Astrocyte (in vitro differentiated cells and primary cell): ENCODE data around the gene SORT1. TPM values are rescaled to one million over a fixed set of nuclear protein-coding genes. Genes with fewer than 3 reads are reported as not detected.

Source experiments
- DNase-seq: peaks from one replicate; pipeline ENCODE4 v3.0.0-alpha.2; 2010; ENCODE audit warnings: low read depth
- FAIRE-seq: peaks from 2 replicates; lab custom pipeline; 2011; peaks lifted over from hg19 to GRCh38; lab: Jason Lieb, UNC
- H2AFZ ChIP-seq: 2 replicates; pipeline ENCODE4 v1.6.0; 2012; ENCODE audit warnings: low read depth, low read length, inconsistent platforms
- H3K27ac ChIP-seq: 2 replicates; pipeline ENCODE4 v1.5.1; 2011; ENCODE audit warnings: low read depth, low read length, inconsistent platforms
- H3K27me3 ChIP-seq: 2 replicates; pipeline ENCODE4 v1.6.0; 2011; ENCODE audit warnings: low read length, inconsistent platforms; ENCODE audit not compliant: insufficient read depth
- H3K36me3 ChIP-seq: 2 replicates; pipeline ENCODE4 v1.5.1; 2011; ENCODE audit warnings: low read length, inconsistent platforms; ENCODE audit not compliant: insufficient read depth
- H3K4me1 ChIP-seq: 2 replicates; pipeline ENCODE4 v1.5.1; 2011; ENCODE audit warnings: low read length, inconsistent platforms; ENCODE audit not compliant: insufficient read depth
- H3K4me2 ChIP-seq: 2 replicates; pipeline ENCODE4 v1.6.0; 2012; ENCODE audit warnings: low read length, inconsistent platforms
- H3K4me3 ChIP-seq: 2 replicates; pipeline ENCODE4 v1.5.1; 2011; ENCODE audit warnings: low read depth, mild to moderate bottlenecking, low read length, inconsistent platforms; ENCODE audit not compliant: insufficient read depth
- H3K79me2 ChIP-seq: 2 replicates; pipeline ENCODE4 v1.6.0; 2012; ENCODE audit warnings: mild to moderate bottlenecking, low read length, inconsistent platforms; ENCODE audit not compliant: insufficient read depth
- H3K9ac ChIP-seq: 2 replicates; pipeline ENCODE4 v1.6.0; 2012; ENCODE audit warnings: mild to moderate bottlenecking, low read length, inconsistent platforms
- H3K9me3 ChIP-seq: 2 replicates; pipeline ENCODE4 v1.5.1; 2012; ENCODE audit warnings: low read depth, mild to moderate bottlenecking, low read length, inconsistent platforms; ENCODE audit not compliant: insufficient read depth
- H4K20me1 ChIP-seq: 2 replicates; pipeline ENCODE4 v1.6.0; 2012; ENCODE audit warnings: low read length, inconsistent platforms; ENCODE audit not compliant: insufficient read depth
- H3K27ac Mint-ChIP-seq: one replicate; pipeline ENCODE4 v1.8.0; 2021; ENCODE audit warnings: mild to moderate bottlenecking, mixed read lengths; ENCODE audit not compliant: unreplicated experiment
- H3K27me3 Mint-ChIP-seq: one replicate; pipeline ENCODE4 v1.8.0; 2021; ENCODE audit warnings: low read depth, mixed read lengths; ENCODE audit not compliant: unreplicated experiment
- H3K36me3 Mint-ChIP-seq: one replicate; pipeline ENCODE4 v1.8.0; 2021; ENCODE audit warnings: low read depth, mixed read lengths; ENCODE audit not compliant: unreplicated experiment
- H3K4me1 Mint-ChIP-seq: one replicate; pipeline ENCODE4 v1.8.0; 2021; ENCODE audit warnings: low read depth, mixed read lengths; ENCODE audit not compliant: unreplicated experiment
- H3K4me3 Mint-ChIP-seq: one replicate; pipeline ENCODE4 v1.8.0; 2021; ENCODE audit warnings: mild to moderate bottlenecking, moderate library complexity, mixed read lengths; ENCODE audit not compliant: unreplicated experiment
- H3K9me3 Mint-ChIP-seq: one replicate; pipeline ENCODE4 v1.8.0; 2021; ENCODE audit warnings: mild to moderate bottlenecking, mixed read lengths; ENCODE audit not compliant: unreplicated experiment
- EZH2 ChIP-seq: IDR thresholded peaks from 2 replicates; pipeline ENCODE4 v1.6.1; 2012; ENCODE audit warnings: mild to moderate bottlenecking, low read length, inconsistent platforms; ENCODE audit not compliant: insufficient read depth
- total RNA-seq: library from RNA; stranded (reverse); gene quantifications from 2 replicates; pipeline ENCODE4 v1.2.1, GENCODE V29; 2021
- TF ChIP-seq, protein P1 (sequence below): IDR thresholded peaks from 2 replicates; pipeline ENCODE4 v1.5.1; 2011; ENCODE audit warnings: low read depth, mild to moderate bottlenecking, inconsistent platforms, low read length, moderate library complexity; ENCODE audit not compliant: insufficient read depth

The SORT1 gene
- total RNA-seq, 1 donor from 2014 or later: 135 TPM

DNA sequence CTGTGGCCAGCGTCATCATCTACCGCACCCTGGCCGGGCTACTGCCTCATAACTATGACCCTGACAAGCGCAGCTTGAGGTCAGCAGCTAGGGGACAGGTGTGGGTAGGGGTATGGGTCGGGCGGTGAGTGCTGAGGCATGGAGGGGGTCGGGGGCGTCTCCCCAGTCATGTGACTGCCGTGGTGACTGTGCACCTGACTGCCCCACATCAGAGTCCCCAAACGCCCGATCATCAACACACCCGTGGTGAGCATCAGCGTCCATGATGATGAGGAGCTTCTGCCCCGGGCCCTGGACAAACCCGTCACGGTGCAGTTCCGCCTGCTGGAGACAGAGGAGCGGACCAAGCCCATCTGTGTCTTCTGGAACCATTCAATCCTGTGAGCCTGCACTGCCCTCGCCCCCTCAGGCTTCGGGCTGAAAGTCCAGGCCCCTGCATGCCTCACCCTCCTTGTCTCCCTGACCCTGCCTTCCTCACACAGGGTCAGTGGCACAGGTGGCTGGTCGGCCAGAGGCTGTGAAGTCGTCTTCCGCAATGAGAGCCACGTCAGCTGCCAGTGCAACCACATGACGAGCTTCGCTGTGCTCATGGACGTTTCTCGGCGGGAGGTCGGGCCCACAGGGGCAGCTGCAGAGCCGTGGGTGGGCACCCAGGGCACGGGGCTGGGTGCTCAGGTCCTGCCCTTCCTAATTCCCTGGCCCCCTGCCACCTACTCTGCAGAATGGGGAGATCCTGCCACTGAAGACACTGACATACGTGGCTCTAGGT lies 128.3 kb downstream of the SORT1 start:
- Histone ChIP-seq H3K9me3 (peaks cover 6% of the 10 kb centered on the region), H3K27me3 (no peaks in the 10 kb centered on the region), H3K4me3 (no peak overlapping the region), H3K36me3 (no peaks in the 10 kb centered on the region), H2AFZ (no peak overlapping the region), H3K4me1 (peaks cover 10% of the 10 kb centered on the region), H3K27ac (no peak overlapping the region), H3K9ac (no peak overlapping the region), H3K4me2 (no peak overlapping the region), H3K79me2 (no peaks in the 10 kb centered on the region), H4K20me1 (no peaks in the 10 kb centered on the region)
- Mint-ChIP-seq H3K4me1 (peaks cover 10% of the 10 kb centered on the region), H3K27me3 (peaks cover 1% of the 10 kb centered on the region), H3K27ac (no peak overlapping the region), H3K9me3 (peaks cover 2% of the 10 kb centered on the region), H3K36me3 (peaks cover 14% of the 10 kb centered on the region), H3K4me3 (no peak overlapping the region)
- TF ChIP-seq, protein P1, sequence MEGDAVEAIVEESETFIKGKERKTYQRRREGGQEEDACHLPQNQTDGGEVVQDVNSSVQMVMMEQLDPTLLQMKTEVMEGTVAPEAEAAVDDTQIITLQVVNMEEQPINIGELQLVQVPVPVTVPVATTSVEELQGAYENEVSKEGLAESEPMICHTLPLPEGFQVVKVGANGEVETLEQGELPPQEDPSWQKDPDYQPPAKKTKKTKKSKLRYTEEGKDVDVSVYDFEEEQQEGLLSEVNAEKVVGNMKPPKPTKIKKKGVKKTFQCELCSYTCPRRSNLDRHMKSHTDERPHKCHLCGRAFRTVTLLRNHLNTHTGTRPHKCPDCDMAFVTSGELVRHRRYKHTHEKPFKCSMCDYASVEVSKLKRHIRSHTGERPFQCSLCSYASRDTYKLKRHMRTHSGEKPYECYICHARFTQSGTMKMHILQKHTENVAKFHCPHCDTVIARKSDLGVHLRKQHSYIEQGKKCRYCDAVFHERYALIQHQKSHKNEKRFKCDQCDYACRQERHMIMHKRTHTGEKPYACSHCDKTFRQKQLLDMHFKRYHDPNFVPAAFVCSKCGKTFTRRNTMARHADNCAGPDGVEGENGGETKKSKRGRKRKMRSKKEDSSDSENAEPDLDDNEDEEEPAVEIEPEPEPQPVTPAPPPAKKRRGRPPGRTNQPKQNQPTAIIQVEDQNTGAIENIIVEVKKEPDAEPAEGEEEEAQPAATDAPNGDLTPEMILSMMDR: no peak
- no peak for TF ChIP-seq EZH2
- no peak for FAIRE-seq
- DNase-seq: no peak

DNA sequence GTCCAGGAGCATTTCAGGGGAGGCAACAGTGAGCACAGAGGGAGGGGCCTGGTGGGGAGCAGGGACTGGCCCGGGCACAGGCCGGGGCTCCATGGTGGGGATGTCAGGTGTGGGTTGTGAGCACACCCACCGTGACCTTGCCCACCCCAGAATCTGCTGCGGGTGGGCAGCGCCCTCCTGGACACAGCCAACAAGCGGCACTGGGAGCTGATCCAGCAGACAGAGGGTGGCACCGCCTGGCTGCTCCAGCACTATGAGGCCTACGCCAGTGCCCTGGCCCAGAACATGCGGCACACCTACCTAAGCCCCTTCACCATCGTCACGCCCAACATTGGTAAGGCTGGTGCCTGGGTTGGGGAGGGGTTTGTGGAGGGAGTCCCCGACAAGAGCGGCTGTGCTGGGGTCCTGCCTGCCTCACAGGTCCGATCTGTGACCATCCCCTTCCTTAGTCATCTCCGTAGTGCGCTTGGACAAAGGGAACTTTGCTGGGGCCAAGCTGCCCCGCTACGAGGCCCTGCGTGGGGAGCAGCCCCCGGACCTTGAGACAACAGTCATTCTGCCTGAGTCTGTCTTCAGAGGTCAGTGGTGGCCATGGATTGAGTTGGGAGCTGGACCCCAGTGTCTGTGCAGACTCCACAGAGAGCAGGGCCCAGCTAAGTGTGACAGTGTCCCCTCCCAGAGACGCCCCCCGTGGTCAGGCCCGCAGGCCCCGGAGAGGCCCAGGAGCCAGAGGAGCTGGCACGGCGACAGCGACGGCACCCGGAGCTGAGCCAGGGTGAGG lies 129.1 kb downstream of the SORT1 start:
- Histone ChIP-seq H3K9me3 (peaks cover 6% of the 10 kb centered on the region), H3K4me1 (peaks cover 6% of the 10 kb centered on the region), H4K20me1 (no peaks in the 10 kb centered on the region), H3K79me2 (no peaks in the 10 kb centered on the region), H3K4me2 (no peak overlapping the region), H3K27me3 (no peaks in the 10 kb centered on the region), H3K4me3 (no peak overlapping the region), H3K27ac (no peak overlapping the region), H3K9ac (no peak overlapping the region), H2AFZ (no peak overlapping the region), H3K36me3 (no peaks in the 10 kb centered on the region)
- no peak overlapping the region for H3K27ac Mint-ChIP-seq
- H3K4me1 Mint-ChIP-seq: peaks cover 3% of the 10 kb centered on the region
- no peak for DNase-seq
- no peak overlapping the region for H3K4me3 Mint-ChIP-seq
- H3K36me3 Mint-ChIP-seq: peaks cover 16% of the 10 kb centered on the region
- no peak for FAIRE-seq
- H3K9me3 Mint-ChIP-seq: peaks cover 2% of the 10 kb centered on the region
- H3K27me3 Mint-ChIP-seq: peaks cover 1% of the 10 kb centered on the region
- TF ChIP-seq EZH2: no peak
- TF ChIP-seq, protein P1: no peak
